PC-9 (cell line): Measurements from ENCODE around the gene SEL1L3. TPM values are rescaled to one million over a fixed set of nuclear protein-coding genes. Genes with fewer than 3 reads are reported as not detected.

Experiments
- BruUV-seq: library from RNA; stranded (reverse); fragments of 400-500 nt; replicated peaks from 2 replicates; lab custom pipeline; 2021; lab: Mats Ljungman, UMichigan
- CTCF ChIA-PET: fragments of 300-600 bp; sonication (Branson Sonifier 250); formaldehyde crosslinking; loops from one replicate; lab custom pipeline; 2022; ENCODE audit warnings: antibody characterized with exemption; lab: Charles Lee
- POLR2A ChIA-PET: fragments of 300-600 bp; sonication (Branson Sonifier 250); formaldehyde crosslinking; loops from one replicate; lab custom pipeline; 2022; ENCODE audit warnings: antibody characterized with exemption; ENCODE audit not compliant: unreplicated experiment; lab: Charles Lee
- DNase-seq, 2 experiments: peaks; one replicate each; pipeline versions ENCODE4 v3.0.0 to v3.0.0-alpha.2; 2015 to 2022; ENCODE audit warnings: mixed read lengths in 1 of 2
- H2AFZ ChIP-seq: fragments of 200-600 bp; sonication (generic); 2 replicates; pipeline ENCODE4 v1.8.1; 2017; ENCODE audit warnings: antibody characterized with exemption
- H3F3A ChIP-seq: fragments of 200-600 bp; sonication (generic); 2 replicates; pipeline ENCODE4 v1.8.1; 2017; ENCODE audit warnings: antibody characterized with exemption, mild to moderate bottlenecking, low read depth; ENCODE audit not compliant: insufficient read depth
- H3K27ac ChIP-seq: fragments of 200-600 bp; sonication (generic); 2 replicates; pipeline ENCODE4 v1.6.1; 2016; ENCODE audit warnings: mixed run types
- H3K27me3 ChIP-seq: fragments of 200-600 bp; sonication (generic); 2 replicates; pipeline ENCODE4 v1.6.1; 2016; ENCODE audit warnings: low read depth, mixed run types; ENCODE audit not compliant: insufficient read depth
- H3K36me3 ChIP-seq: fragments of 200-600 bp; sonication (generic); 2 replicates; pipeline ENCODE4 v1.6.1; 2016; ENCODE audit warnings: low read depth, mixed run types
- H3K4me1 ChIP-seq: fragments of 200-600 bp; sonication (generic); replicated peaks from 2 replicates; pipeline ENCODE4 v1.6.1; 2016; ENCODE audit warnings: mixed run types; ENCODE audit not compliant: insufficient read depth
- H3K4me2 ChIP-seq: fragments of 200-600 bp; sonication (generic); 2 replicates; pipeline ENCODE4 v1.6.1; 2017; ENCODE audit warnings: mixed run types
- H3K4me3 ChIP-seq: fragments of 200-600 bp; sonication (generic); 2 replicates; pipeline ENCODE4 v1.6.1; 2016; ENCODE audit warnings: mixed run types
- H3K79me2 ChIP-seq: fragments of 200-600 bp; sonication (generic); 2 replicates; pipeline ENCODE4 v1.6.1; 2017; ENCODE audit warnings: low read depth, mixed run types
- H3K9me2 ChIP-seq: fragments of 200-600 bp; sonication (generic); 2 replicates; pipeline ENCODE4 v1.8.1; 2017; ENCODE audit warnings: mild to moderate bottlenecking; ENCODE audit not compliant: insufficient read depth
- H3K9me3 ChIP-seq: fragments of 200-600 bp; sonication (generic); 2 replicates; pipeline ENCODE4 v1.8.1; 2016; ENCODE audit warnings: low read depth; ENCODE audit not compliant: insufficient read depth
- H4K20me1 ChIP-seq: fragments of 200-600 bp; sonication (generic); 2 replicates; pipeline ENCODE4 v1.8.1; 2017; ENCODE audit not compliant: insufficient read depth
- CTCF ChIP-seq: fragments of 200-600 bp; sonication (generic); conservative IDR thresholded peaks from 2 replicates; pipeline ENCODE4 v1.6.1; 2017; ENCODE audit warnings: mixed run types, antibody characterized with exemption, mild to moderate bottlenecking, moderate library complexity
- EZH2 ChIP-seq: fragments of 200-600 bp; sonication (generic); IDR thresholded peaks from 2 replicates; pipeline ENCODE4 v1.8.0; 2017; ENCODE audit warnings: antibody characterized with exemption, low read depth
- intact Hi-C: fragments of 100-400 bp; cut with micrococcal nuclease; formaldehyde crosslinking; loops from one replicate; pipeline ENCODE4 v1.10.0; 2022; ENCODE audit not compliant: unreplicated experiment
- total RNA-seq: library from RNA; stranded (reverse); gene quantifications from 2 replicates; pipeline ENCODE4 v1.2.3, GENCODE V29; 2021

The SEL1L3 gene
- total RNA-seq, 1 experiment from 2014 or later = 79.2 TPM

DNA sequence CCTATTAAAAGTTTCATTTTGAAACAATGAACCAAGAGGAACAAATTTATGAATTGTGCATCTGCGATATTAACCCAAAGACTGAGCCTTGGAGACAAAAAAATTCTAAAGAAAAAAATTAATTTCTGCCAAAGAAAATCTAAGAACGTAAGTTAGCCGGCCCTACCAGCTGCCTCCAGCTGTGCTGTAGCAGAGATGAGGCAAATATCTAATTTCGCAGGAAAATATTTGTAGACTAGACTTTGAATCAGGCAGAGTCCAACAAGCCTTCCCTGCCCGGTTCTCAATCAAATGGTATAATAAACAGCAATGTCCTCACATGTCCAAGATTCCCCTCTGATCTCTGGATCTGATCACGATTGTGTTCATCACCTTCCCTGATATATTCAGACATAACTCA is 30.0 kb upstream of the SEL1L3 start:
- Histone ChIP-seq H3K27me3 (no peaks in the 10 kb centered on the region), H3K79me2 (no peaks in the 10 kb centered on the region), H4K20me1 (no peaks in the 10 kb centered on the region), H3K27ac (no peak overlapping the region), H3K4me1 (no peaks in the 10 kb centered on the region), H3K4me3 (no peak overlapping the region), H3K36me3 (no peaks in the 10 kb centered on the region), H3F3A (no peaks in the 10 kb centered on the region), H3K9me3 (no peaks in the 10 kb centered on the region), H3K4me2 (no peak overlapping the region), H2AFZ (no peak overlapping the region), H3K9me2 (no peaks in the 10 kb centered on the region)
- intact Hi-C loops = no loop called here
- TF ChIP-seq CTCF = no peak
- no peak for TF ChIP-seq EZH2
- BruUV-seq = no TSS peak
- CTCF ChIA-PET = no interaction called here
- no peak for DNase-seq
- POLR2A ChIA-PET = no interaction called here

- BruUV-seq = no TSS peak
- DNase-seq = no peak
Measured at GRCh38 chr4:25890571-25891485, 28.0 kb upstream of the SEL1L3 start.

More at GRCh38 chr4:25890571-25891485, 28.0 kb upstream of the SEL1L3 start:
- Histone ChIP-seq H3K27me3 (no peaks in the 10 kb centered on the region), H3F3A (no peaks in the 10 kb centered on the region), H3K4me1 (no peaks in the 10 kb centered on the region), H3K4me3 (no peak overlapping the region), H2AFZ (no peak overlapping the region), H3K4me2 (no peak overlapping the region), H3K9me2 (no peaks in the 10 kb centered on the region), H3K79me2 (no peaks in the 10 kb centered on the region), H3K9me3 (no peaks in the 10 kb centered on the region), H3K27ac (no peak overlapping the region), H3K36me3 (no peaks in the 10 kb centered on the region), H4K20me1 (no peaks in the 10 kb centered on the region)
- TF ChIP-seq EZH2 (no peak), CTCF (no peak)
- CTCF ChIA-PET = no interaction called here
- intact Hi-C loops = no loop called here
- POLR2A ChIA-PET = no interaction called here
